HG02884 (cell line): ENCODE results near the gene STKLD1.
"Not testable (repeated sequence)": the region's sequence is repeated elsewhere in the genome, so short reads cannot be mapped to it uniquely, and the experiment has no call there.

Experiments used
- ATAC-seq: cut with Tn5 transposase; IDR thresholded peaks from one replicate; pipeline ENCODE4 v1.9.1; 2021; ENCODE audit warnings: mild to moderate bottlenecking, moderate library complexity; ENCODE audit not compliant: unreplicated experiment

The STKLD1 gene

GRCh38 chr9:133436681-133437080 is 60.5 kb downstream of the STKLD1 start:
- ATAC-seq, result no peak

DNA sequence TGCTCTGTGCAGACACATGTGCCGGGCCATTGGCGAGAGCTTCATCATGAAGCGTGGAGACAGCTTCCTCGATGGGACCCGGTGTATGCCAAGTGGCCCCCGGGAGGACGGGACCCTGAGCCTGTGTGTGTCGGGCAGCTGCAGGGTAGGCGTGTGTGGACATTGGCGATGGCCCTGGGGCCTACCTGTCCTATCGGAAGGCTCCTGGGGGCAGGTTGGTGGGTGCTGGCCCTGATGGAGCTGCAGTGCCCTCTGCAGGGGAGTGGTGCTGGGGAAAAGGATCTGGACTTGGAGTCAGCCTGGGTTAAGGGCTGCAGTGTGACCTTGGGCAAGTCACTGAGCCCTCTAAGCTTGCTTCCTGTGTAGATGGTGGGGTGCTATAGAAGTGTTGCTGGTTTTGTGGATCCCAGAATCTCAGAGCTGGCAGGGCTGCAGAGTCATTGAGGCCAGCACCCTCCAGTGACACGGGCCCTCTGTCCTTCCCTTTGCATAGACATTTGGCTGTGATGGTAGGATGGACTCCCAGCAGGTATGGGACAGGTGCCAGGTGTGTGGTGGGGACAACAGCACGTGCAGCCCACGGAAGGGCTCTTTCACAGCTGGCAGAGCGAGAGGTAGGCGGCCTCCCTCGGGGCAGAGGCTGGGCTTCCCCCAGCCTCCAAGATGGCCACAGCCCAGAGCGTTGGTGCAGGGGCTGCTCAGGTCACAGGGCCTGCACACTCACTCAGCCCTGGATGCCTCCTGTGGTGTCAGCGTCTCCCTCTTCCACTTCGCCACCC is 61.8 kb downstream of the STKLD1 start:
- no peak for ATAC-seq

GRCh38 chr9:133439337-133439736 is 63.2 kb downstream of the STKLD1 start:
- no peak for ATAC-seq

GRCh38 chr9:133440874-133441273 is 64.7 kb downstream of the STKLD1 start:
- no peak for ATAC-seq

GRCh38 chr9:133441571-133441970 is 65.4 kb downstream of the STKLD1 start:
- no peak for ATAC-seq

DNA sequence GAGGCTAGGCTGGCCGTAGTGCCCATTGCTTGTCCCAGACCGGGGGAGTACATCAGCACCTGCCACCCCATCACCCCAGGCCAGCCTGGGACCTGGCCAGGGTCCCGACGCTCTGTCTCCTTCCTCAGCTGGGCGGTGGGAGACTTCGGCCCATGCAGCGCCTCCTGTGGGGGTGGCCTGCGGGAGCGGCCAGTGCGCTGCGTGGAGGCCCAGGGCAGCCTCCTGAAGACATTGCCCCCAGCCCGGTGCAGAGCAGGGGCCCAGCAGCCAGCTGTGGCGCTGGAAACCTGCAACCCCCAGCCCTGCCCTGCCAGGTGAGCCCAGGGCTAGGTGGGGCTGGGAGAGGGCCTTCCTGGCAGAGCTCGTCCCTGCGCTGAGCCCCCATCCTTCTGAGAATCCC is 67.1 kb downstream of the STKLD1 start:
- no peak for ATAC-seq

DNA sequence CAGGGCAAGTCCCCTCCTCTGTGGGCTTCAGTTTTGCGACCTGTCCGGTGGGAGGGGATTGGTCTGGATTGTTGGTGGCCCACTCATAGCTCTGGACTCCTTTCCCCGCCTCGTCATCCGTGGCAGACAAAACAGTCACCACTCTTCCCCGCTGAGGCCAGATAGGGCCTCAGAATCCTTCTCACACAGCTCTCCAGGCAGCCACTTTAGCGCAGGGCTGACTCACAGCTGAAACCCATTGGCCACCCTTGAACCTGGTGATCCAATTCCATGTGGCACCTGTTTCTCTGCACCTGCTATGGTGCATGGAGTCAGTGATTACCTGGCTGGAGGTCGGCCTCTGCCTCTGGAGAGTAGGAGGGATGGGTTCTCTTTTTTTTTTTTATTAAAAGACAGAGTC is 67.8 kb downstream of the STKLD1 start:
- ATAC-seq, result no peak

GRCh38 chr9:133445293-133445969 is 69.3 kb downstream of the STKLD1 start:
- ATAC-seq, result no peak

DNA sequence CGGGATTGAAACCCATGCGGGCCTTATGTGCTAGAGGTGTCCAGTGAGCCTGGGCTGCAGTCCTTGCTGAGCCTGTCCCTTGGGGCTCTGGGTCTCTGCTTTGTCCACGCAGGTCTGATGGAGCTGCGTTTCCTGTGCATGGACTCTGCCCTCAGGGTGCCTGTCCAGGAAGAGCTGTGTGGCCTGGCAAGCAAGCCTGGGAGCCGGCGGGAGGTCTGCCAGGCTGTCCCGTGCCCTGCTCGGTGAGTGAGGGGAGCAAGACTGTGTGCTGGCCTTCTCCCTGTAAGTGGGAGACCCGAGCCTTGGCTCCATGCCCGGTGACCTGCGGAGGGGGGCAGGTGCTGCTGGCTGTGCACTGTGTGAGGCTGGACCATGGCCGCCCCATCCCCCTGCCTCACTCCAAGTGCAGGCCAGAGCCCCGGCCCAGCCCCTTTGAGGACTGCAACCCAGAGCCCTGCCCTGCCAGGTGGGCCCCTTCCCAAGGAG is 72.4 kb downstream of the STKLD1 start:
- no peak for ATAC-seq

DNA sequence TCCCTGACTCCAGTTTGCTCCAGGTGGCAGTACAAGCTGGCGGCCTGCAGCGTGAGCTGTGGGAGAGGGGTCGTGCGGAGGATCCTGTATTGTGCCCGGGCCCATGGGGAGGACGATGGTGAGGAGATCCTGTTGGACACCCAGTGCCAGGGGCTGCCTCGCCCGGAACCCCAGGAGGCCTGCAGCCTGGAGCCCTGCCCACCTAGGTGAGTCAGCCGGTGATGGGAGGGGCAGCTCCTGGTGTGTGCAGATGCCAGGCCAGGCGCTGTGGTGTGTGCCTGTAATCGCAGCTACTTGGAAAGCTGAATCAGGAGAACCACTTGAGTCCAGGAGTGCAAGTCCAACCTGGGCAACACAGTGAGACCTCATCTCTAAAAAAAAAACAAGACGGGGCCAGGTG is 73.6 kb downstream of the STKLD1 start:
- no peak for ATAC-seq

GRCh38 chr9:133451865-133452264 is 75.7 kb downstream of the STKLD1 start:
- not testable (repeated sequence) for ATAC-seq

DNA sequence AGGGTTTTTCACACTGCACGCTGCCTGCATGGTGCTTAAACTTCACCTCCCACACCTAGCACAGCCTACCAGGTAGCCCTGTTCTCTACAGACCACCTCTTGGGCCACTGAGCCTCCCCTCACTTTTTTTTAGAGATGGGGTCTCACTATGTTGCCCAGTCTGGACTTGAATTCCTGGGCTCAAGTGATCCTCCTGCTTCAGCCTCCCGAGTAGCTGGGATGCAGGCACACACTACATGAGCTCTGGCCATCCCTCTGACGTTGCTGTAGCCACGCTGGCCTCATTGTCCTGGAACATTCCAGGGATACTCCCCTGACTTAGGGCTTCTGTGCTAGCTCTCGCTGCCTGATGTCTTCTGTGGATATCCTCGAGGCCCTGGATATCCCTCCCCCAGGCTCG is 76.4 kb downstream of the STKLD1 start:
- no peak for ATAC-seq

- no peak for ATAC-seq
These were observed 77.5 kb downstream of the STKLD1 start for GRCh38 chr9:133453651-133454050.

DNA sequence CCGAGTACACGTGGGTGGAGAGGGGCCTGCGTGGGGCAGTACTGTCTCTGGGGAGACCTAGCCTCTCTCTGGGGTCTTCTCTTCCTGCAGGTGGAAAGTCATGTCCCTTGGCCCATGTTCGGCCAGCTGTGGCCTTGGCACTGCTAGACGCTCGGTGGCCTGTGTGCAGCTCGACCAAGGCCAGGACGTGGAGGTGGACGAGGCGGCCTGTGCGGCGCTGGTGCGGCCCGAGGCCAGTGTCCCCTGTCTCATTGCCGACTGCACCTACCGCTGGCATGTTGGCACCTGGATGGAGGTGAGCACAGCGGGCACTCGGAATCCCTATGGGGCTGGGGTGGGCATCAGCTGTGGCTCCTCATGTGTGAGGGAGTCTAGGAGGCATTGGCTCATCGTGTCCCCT is 78.2 kb downstream of the STKLD1 start:
- no peak for ATAC-seq

GRCh38 chr9:133454943-133455673 is 78.9 kb downstream of the STKLD1 start:
- no peak for ATAC-seq
